Measurements from ENCODE around the gene ZBTB42.

ZBTB42 gene

GRCh38 chr14:104770851-104771272 is 30.0 kb upstream of the ZBTB42 start:
- no peak overlapping the region for H3K4me3 ChIP-seq (ENCODE audit: low read depth, low read length)
- peak; percentile 84 for TF ChIP-seq CTCF (IDR thresholded peaks at IDR 0.05; ENCODE audit: borderline replicate concordance, insufficient read depth, low read depth, low read length)

GRCh38 chr14:104771374-104771773 is 29.5 kb upstream of the ZBTB42 start:
- no peak overlapping the region for H3K4me3 ChIP-seq (ENCODE audit: low read depth, low read length)

GRCh38 chr14:104771918-104772706 is 28.8 kb upstream of the ZBTB42 start:
- H3K4me3 ChIP-seq (ENCODE audit: low read depth, low read length): no peak overlapping the region
- TF ChIP-seq CTCF (IDR thresholded peaks at IDR 0.05; ENCODE audit: borderline replicate concordance, insufficient read depth, low read depth, low read length): no peak

More at GRCh38 chr14:104771374-104771773, 29.5 kb upstream of the ZBTB42 start:
- no peak for TF ChIP-seq CTCF (IDR thresholded peaks at IDR 0.05; ENCODE audit: borderline replicate concordance, insufficient read depth, low read depth, low read length)

- H3K4me3 ChIP-seq (ENCODE audit: low read depth, low read length): no peak overlapping the region
- TF ChIP-seq CTCF (IDR thresholded peaks at IDR 0.05; ENCODE audit: borderline replicate concordance, insufficient read depth, low read depth, low read length): no peak
These were observed 28.0 kb upstream of the ZBTB42 start for GRCh38 chr14:104772707-104773504.

GRCh38 chr14:104773505-104774452 is 27.1 kb upstream of the ZBTB42 start:
- no peak overlapping the region for H3K4me3 ChIP-seq (ENCODE audit: low read depth, low read length)
- TF ChIP-seq CTCF (IDR thresholded peaks at IDR 0.05; ENCODE audit: borderline replicate concordance, insufficient read depth, low read depth, low read length): no peak

GRCh38 chr14:104774453-104775072 is 26.3 kb upstream of the ZBTB42 start:
- no peak for TF ChIP-seq CTCF (IDR thresholded peaks at IDR 0.05; ENCODE audit: borderline replicate concordance, insufficient read depth, low read depth, low read length)
- no peak overlapping the region for H3K4me3 ChIP-seq (ENCODE audit: low read depth, low read length)
